PFSK-1 (cell line): Measurements from ENCODE around the gene ALS2.

Experiments used
- FOXP2 ChIP-seq: optimal IDR thresholded peaks from 2 replicates; pipeline ENCODE3; 2011; ENCODE audit warnings: borderline replicate concordance, control low read depth, inconsistent platforms; ENCODE audit not compliant: insufficient read depth; ENCODE audit errors: extremely low read length, extremely low read depth
- POLR2AphosphoS5 ChIP-seq: IDR thresholded peaks from 2 replicates; pipeline ENCODE4 v1.6.1; 2012; ENCODE audit warnings: low read depth, mild to moderate bottlenecking, control low read depth, low read length, moderate library complexity
- SIN3A ChIP-seq: IDR thresholded peaks from 2 replicates; pipeline ENCODE4 v1.6.1; 2012; ENCODE audit warnings: mild to moderate bottlenecking, low read length, moderate library complexity, borderline replicate concordance; ENCODE audit not compliant: insufficient read depth
- TAF1 ChIP-seq: IDR thresholded peaks from 2 replicates; pipeline ENCODE4 v1.6.1; 2012; ENCODE audit warnings: low read length, control low read depth, borderline replicate concordance; ENCODE audit not compliant: insufficient read depth
- TF ChIP-seq, protein P1 (sequence below), 2 experiments: IDR thresholded peaks; 2 replicates each; pipeline versions ENCODE4 v1.6.1 to v1.8.0; 2011 to 2012; ENCODE audit warnings: low read depth in 2 of 2, low read length in 2 of 2, control low read depth in 1 of 2, inconsistent platforms in 1 of 2, mild to moderate bottlenecking in 1 of 2, moderate library complexity in 1 of 2; ENCODE audit not compliant: insufficient read depth in 1 of 2

The ALS2 gene

DNA sequence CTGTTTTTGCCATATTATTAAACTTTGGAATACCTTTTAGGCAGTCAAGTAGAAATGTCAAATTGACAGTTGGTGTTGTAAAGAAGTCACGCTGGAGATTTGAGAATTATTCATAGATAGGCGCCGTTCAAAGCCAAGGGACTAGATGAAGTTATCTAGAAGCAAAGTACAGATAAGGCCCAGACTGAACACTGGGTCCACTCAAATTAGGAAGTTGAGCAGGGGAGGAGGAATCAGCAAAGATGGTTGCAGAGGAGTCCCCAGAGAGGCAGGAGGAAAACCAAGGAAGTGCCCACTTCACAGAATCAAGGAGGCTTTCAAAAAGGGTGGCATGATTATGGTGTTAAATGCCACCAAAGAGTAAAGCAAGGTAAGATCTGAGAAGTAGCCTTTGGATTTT is 9.6 kb upstream of the ALS2 start:
- TF ChIP-seq TAF1 (no peak), POLR2AphosphoS5 (no peak), FOXP2 (no peak), SIN3A (no peak)
- TF ChIP-seq, protein P1, sequence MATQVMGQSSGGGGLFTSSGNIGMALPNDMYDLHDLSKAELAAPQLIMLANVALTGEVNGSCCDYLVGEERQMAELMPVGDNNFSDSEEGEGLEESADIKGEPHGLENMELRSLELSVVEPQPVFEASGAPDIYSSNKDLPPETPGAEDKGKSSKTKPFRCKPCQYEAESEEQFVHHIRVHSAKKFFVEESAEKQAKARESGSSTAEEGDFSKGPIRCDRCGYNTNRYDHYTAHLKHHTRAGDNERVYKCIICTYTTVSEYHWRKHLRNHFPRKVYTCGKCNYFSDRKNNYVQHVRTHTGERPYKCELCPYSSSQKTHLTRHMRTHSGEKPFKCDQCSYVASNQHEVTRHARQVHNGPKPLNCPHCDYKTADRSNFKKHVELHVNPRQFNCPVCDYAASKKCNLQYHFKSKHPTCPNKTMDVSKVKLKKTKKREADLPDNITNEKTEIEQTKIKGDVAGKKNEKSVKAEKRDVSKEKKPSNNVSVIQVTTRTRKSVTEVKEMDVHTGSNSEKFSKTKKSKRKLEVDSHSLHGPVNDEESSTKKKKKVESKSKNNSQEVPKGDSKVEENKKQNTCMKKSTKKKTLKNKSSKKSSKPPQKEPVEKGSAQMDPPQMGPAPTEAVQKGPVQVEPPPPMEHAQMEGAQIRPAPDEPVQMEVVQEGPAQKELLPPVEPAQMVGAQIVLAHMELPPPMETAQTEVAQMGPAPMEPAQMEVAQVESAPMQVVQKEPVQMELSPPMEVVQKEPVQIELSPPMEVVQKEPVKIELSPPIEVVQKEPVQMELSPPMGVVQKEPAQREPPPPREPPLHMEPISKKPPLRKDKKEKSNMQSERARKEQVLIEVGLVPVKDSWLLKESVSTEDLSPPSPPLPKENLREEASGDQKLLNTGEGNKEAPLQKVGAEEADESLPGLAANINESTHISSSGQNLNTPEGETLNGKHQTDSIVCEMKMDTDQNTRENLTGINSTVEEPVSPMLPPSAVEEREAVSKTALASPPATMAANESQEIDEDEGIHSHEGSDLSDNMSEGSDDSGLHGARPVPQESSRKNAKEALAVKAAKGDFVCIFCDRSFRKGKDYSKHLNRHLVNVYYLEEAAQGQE (IDR thresholded peaks at IDR 0.05; ENCODE audit: insufficient read depth in 1 of 2, low read depth in 2 of 2, low read length in 2 of 2) = no peak

GRCh38 chr2:201789395-201789794 is 8.7 kb upstream of the ALS2 start:
- TF ChIP-seq SIN3A (no peak), TAF1 (no peak), FOXP2 (no peak), POLR2AphosphoS5 (no peak)
- TF ChIP-seq, protein P1 (IDR thresholded peaks at IDR 0.05; ENCODE audit: insufficient read depth in 1 of 2, low read depth in 2 of 2, low read length in 2 of 2) = no peak

- no peak for TF ChIP-seq SIN3A
- TF ChIP-seq FOXP2 = no peak
- TF ChIP-seq, protein P1 (IDR thresholded peaks at IDR 0.05; ENCODE audit: insufficient read depth in 1 of 2, low read depth in 2 of 2, low read length in 2 of 2) = no peak
Measured at GRCh38 chr2:201788371-201788770, 7.6 kb upstream of the ALS2 start.

DNA sequence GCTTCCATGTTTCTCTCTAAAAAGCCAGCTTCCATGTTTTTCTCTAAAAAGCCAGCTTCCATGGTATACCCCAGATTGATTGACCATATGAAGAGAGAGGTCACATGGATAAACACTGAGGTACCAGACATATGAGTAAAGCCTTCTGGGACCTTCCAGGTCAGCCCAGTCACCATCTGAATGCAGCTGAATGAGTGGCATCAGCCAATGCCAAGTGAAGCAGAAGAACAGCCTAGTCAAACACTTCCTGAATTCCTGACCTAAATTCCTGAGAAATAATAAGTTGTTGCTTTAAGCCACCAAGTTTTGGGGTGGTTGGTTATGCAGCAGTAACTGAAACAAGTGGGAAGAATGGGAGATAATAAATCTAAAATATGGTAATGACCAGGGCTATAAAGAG is 5.7 kb upstream of the ALS2 start:
- TF ChIP-seq TAF1 (no peak), POLR2AphosphoS5 (no peak), SIN3A (no peak), FOXP2 (no peak)
- TF ChIP-seq, protein P1 (IDR thresholded peaks at IDR 0.05; ENCODE audit: insufficient read depth in 1 of 2, low read depth in 2 of 2, low read length in 2 of 2) = no peak

DNA sequence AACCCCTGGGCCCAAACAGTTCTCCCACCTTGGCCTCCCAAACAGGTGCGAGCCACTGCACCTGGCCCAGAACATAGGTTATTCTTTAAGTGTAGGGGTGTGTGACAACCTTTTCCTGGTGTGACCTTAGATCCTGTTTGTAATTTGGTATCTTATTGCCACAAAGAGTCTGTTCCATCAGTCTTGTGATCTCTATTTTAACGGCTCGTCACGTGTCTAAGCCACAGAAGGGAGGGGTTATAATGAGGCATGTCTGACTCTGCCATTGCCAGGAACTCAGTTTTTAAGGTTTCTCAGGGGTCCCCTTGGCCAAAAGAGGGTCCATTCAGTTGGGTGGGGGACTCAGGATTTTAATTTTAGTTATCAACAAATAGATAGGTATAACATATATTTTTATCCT is 4.4 kb upstream of the ALS2 start:
- TF ChIP-seq TAF1 = no peak
